Peyer's patch (tissue), 4 donors: ENCODE data around the gene TSN.

Experiments used
- POLR2A ChIP-seq, 2 donors: fragments of 450-650 bp; IDR thresholded peaks; one replicate each; pipeline ENCODE4 v1.5.1; 2017; ENCODE audit warnings: antibody characterized with exemption in 2 of 2, mild to moderate bottlenecking in 2 of 2, moderate library complexity in 2 of 2
- TF ChIP-seq, protein P1 (sequence below), 6 experiments: fragments of 450-650 bp in 4 of 6; fragments of 200-600 bp in 2 of 6; sonication (generic) in 1 of 6; IDR thresholded peaks; one replicate each; pipeline ENCODE4 v1.5.1; 2017 to 2019; ENCODE audit warnings: antibody characterized with exemption in 6 of 6, mild to moderate bottlenecking in 3 of 6, moderate library complexity in 1 of 6

GRCh38 chr2:121804340-121804739 is 48.9 kb downstream of the TSN start:
- TF ChIP-seq, protein P1, sequence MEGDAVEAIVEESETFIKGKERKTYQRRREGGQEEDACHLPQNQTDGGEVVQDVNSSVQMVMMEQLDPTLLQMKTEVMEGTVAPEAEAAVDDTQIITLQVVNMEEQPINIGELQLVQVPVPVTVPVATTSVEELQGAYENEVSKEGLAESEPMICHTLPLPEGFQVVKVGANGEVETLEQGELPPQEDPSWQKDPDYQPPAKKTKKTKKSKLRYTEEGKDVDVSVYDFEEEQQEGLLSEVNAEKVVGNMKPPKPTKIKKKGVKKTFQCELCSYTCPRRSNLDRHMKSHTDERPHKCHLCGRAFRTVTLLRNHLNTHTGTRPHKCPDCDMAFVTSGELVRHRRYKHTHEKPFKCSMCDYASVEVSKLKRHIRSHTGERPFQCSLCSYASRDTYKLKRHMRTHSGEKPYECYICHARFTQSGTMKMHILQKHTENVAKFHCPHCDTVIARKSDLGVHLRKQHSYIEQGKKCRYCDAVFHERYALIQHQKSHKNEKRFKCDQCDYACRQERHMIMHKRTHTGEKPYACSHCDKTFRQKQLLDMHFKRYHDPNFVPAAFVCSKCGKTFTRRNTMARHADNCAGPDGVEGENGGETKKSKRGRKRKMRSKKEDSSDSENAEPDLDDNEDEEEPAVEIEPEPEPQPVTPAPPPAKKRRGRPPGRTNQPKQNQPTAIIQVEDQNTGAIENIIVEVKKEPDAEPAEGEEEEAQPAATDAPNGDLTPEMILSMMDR (IDR thresholded peaks at IDR 0.05), result no peak
- TF ChIP-seq POLR2A (IDR thresholded peaks at IDR 0.05), result no peak
